Liver (tissue), 3 donors: ENCODE results near the gene GAGE1.
"Not testable (repeated sequence)": the region's sequence is repeated elsewhere in the genome, so short reads cannot be mapped to it uniquely, and the experiment has no call there.

Source experiments
- CTCF ChIP-seq: fragments of 150-350 bp; IDR thresholded peaks from 2 replicates; pipeline ENCODE4 v1.5.1; 2017; ENCODE audit warnings: improper control_type of control experiment, low read depth, low read length; ENCODE audit not compliant: missing input control
- GABPA ChIP-seq, 2 donors: IDR thresholded peaks in 1 of 2; conservative IDR thresholded peaks in 1 of 2; 2 replicates each; pipeline ENCODE4 v1.6.1; 2016; ENCODE audit warnings: antibody characterized with exemption in 2 of 2, mild to moderate bottlenecking in 1 of 2, moderate library complexity in 1 of 2
- HNF4A ChIP-seq, 2 donors: conservative IDR thresholded peaks; 2 replicates each; pipeline ENCODE4 v1.6.1; 2016; ENCODE audit warnings: antibody characterized with exemption in 2 of 2, mild to moderate bottlenecking in 2 of 2
- JUND ChIP-seq, 2 donors: IDR thresholded peaks; 2 replicates each; pipeline ENCODE4 v1.6.1; 2016; ENCODE audit warnings: antibody characterized with exemption in 2 of 2
- RAD21 ChIP-seq, 2 donors: IDR thresholded peaks; 2 replicates each; pipeline ENCODE4 v1.6.1; 2016; ENCODE audit warnings: antibody characterized with exemption in 2 of 2, mild to moderate bottlenecking in 2 of 2
- TF ChIP-seq, protein P1 (sequence below): IDR thresholded peaks from 2 replicates; pipeline ENCODE4 v1.6.1; 2016; ENCODE audit warnings: antibody characterized with exemption
- TF ChIP-seq, protein P2 (sequence below): IDR thresholded peaks from 2 replicates; pipeline ENCODE4 v1.6.1; 2016; ENCODE audit warnings: antibody characterized with exemption, mild to moderate bottlenecking
- donor health status: healthy.
- donor health status: healthy.

- TF ChIP-seq CTCF; HNF4A (conservative IDR thresholded peaks at IDR 0.05); GABPA (IDR thresholded peaks at IDR 0.05 in 1 of 2, conservative IDR thresholded peaks at IDR 0.05 in 1 of 2); JUND (IDR thresholded peaks at IDR 0.05); RAD21 (IDR thresholded peaks at IDR 0.05): not testable (repeated sequence)
- TF ChIP-seq, protein P1, sequence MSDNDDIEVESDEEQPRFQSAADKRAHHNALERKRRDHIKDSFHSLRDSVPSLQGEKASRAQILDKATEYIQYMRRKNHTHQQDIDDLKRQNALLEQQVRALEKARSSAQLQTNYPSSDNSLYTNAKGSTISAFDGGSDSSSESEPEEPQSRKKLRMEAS: not testable (repeated sequence)
- TF ChIP-seq, protein P2, sequence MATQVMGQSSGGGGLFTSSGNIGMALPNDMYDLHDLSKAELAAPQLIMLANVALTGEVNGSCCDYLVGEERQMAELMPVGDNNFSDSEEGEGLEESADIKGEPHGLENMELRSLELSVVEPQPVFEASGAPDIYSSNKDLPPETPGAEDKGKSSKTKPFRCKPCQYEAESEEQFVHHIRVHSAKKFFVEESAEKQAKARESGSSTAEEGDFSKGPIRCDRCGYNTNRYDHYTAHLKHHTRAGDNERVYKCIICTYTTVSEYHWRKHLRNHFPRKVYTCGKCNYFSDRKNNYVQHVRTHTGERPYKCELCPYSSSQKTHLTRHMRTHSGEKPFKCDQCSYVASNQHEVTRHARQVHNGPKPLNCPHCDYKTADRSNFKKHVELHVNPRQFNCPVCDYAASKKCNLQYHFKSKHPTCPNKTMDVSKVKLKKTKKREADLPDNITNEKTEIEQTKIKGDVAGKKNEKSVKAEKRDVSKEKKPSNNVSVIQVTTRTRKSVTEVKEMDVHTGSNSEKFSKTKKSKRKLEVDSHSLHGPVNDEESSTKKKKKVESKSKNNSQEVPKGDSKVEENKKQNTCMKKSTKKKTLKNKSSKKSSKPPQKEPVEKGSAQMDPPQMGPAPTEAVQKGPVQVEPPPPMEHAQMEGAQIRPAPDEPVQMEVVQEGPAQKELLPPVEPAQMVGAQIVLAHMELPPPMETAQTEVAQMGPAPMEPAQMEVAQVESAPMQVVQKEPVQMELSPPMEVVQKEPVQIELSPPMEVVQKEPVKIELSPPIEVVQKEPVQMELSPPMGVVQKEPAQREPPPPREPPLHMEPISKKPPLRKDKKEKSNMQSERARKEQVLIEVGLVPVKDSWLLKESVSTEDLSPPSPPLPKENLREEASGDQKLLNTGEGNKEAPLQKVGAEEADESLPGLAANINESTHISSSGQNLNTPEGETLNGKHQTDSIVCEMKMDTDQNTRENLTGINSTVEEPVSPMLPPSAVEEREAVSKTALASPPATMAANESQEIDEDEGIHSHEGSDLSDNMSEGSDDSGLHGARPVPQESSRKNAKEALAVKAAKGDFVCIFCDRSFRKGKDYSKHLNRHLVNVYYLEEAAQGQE: not testable (repeated sequence)
These were observed at the start of gene GAGE1 for GRCh38 chrX:49598720-49599119.
